Thymus (tissue), 11 donors: ENCODE measurements around the gene CARS2. TPM values are rescaled to one million over a fixed set of nuclear protein-coding genes. Genes with fewer than 3 reads are reported as not detected.
"Not testable (repeated sequence)": the region's sequence is repeated elsewhere in the genome, so short reads cannot be mapped to it uniquely, and the experiment has no call there.

Source experiments
- DNase-seq, 9 donors: peaks; one replicate each; pipeline ENCODE4 v3.0.0-alpha.2; 2013; ENCODE audit warnings: low spot score in 9 of 9, low read depth in 6 of 9, missing footprints in 1 of 9
- H3K27ac ChIP-seq, 2 donors: one replicate each; pipeline ENCODE4 v1.5.1; 2013; ENCODE audit warnings: control low read depth in 1 of 2, low read depth in 1 of 2, low read length in 1 of 2, mild to moderate bottlenecking in 1 of 2, moderate library complexity in 1 of 2
- H3K27me3 ChIP-seq, 2 donors: one replicate each; pipeline ENCODE4 v1.5.1; 2013; ENCODE audit warnings: low read length in 1 of 2; ENCODE audit not compliant: control insufficient read depth in 2 of 2, insufficient read depth in 1 of 2
- H3K36me3 ChIP-seq, 2 donors: one replicate each; pipeline ENCODE4 v1.5.1; 2013; ENCODE audit warnings: low read length in 1 of 2, mild to moderate bottlenecking in 1 of 2, moderate library complexity in 1 of 2; ENCODE audit not compliant: control insufficient read depth in 2 of 2, insufficient read depth in 2 of 2
- H3K4me1 ChIP-seq, 2 donors: one replicate each; pipeline ENCODE4 v1.5.1; 2013; ENCODE audit warnings: low read length in 2 of 2; ENCODE audit not compliant: control insufficient read depth in 2 of 2, insufficient read depth in 2 of 2
- H3K4me3 ChIP-seq, 2 donors: one replicate each; pipeline ENCODE4 v1.5.1; 2013; ENCODE audit warnings: low read length in 2 of 2, control low read depth in 1 of 2, mild to moderate bottlenecking in 1 of 2
- H3K9me3 ChIP-seq, 2 donors: one replicate each; pipeline ENCODE4 v1.5.1; 2013; ENCODE audit warnings: low read length in 1 of 2, mild to moderate bottlenecking in 1 of 2; ENCODE audit not compliant: control insufficient read depth in 2 of 2, insufficient read depth in 1 of 2
- WGBS: extraction: QIAGEN DNeasy Blood & Tissue Kit; methylation state at CpG from one replicate; pipeline ENCODE4 v1.1.7; 2013; 5-methylcytosine and 5-hydroxymethylcytosine counted together
- polyA plus RNA-seq: library from polyadenylated mRNA; stranded (reverse); fragments of 200-250 nt; gene quantifications from one replicate; pipeline ENCODE4 v1.2.3, GENCODE V29; 2013
- total RNA-seq: library from RNA; stranded (reverse); fragments of 120-200 nt; gene quantifications from one replicate; pipeline ENCODE4 v1.2.4, GENCODE V29; 2013
- donor health status: healthy.

The CARS2 gene
- total and polyA plus RNA-seq, 2 donors = 45.4 to 105 TPM

GRCh38 chr13:110713642-110713952 lies 7.7 kb upstream of the CARS2 start, which contains the start of gene ING1:
Gene ING1 (plus strand): TSS chr13:110713700. CDS start chr13:110714150, 450 bp downstream.
- peak within 1 kb of the TSS; percentile 95 for H3K4me3 ChIP-seq
- H3K27ac ChIP-seq = peak within 1 kb of the TSS; percentile 100
- H3K4me1 ChIP-seq = peaks cover 6 to 13% of the 10 kb centered on the region in 2 donors
- no peaks in the 10 kb centered on the region for H3K36me3 ChIP-seq
- peaks cover 0 to 1% of the 10 kb centered on the region in 2 donors for H3K9me3 ChIP-seq
- DNase-seq = peak in 1 of 9 donors; percentile 9
- H3K27me3 ChIP-seq = no peaks in the 10 kb centered on the region
- under 1% methylated on average over 45 of the region's 45 CpGs for WGBS

- H3K9me3 ChIP-seq = peaks cover 0 to 1% of the 10 kb centered on the region in 2 donors
- no peaks in the 10 kb centered on the region for H3K27me3 ChIP-seq
- WGBS = under 1% methylated on average over 68 of the region's 68 CpGs
- peak; percentile 96 to 99 (median 98) for DNase-seq
- H3K27ac ChIP-seq = peak overlapping the region; percentile 100
- H3K4me3 ChIP-seq = peak overlapping the region; percentile 95
- peaks cover 6 to 13% of the 10 kb centered on the region in 2 donors for H3K4me1 ChIP-seq
- H3K36me3 ChIP-seq = no peaks in the 10 kb centered on the region
Observed at GRCh38 chr13:110712849-110713641, 7.1 kb upstream of the CARS2 start.

- DNase-seq = peak in 8 of 9 donors; percentile 65 to 96 (median 88)
- WGBS = under 1% methylated on average over 58 of the region's 58 CpGs
- peak overlapping the region; percentile 95 to 100 for H3K27ac ChIP-seq
- H3K4me1 ChIP-seq = peaks cover 4 to 11% of the 10 kb centered on the region in 2 donors
- peak overlapping the region; percentile 95 for H3K4me3 ChIP-seq
- H3K27me3 ChIP-seq = no peaks in the 10 kb centered on the region
- peaks cover 0 to 1% of the 10 kb centered on the region in 2 donors for H3K9me3 ChIP-seq
- H3K36me3 ChIP-seq = no peaks in the 10 kb centered on the region
Observed at GRCh38 chr13:110712081-110712848, 6.3 kb upstream of the CARS2 start.

- Histone ChIP-seq H3K9me3 (no peaks in the 10 kb centered on the region), H3K27ac (peak overlapping the region in 1 of 2 donors; percentile 71), H3K27me3 (no peaks in the 10 kb centered on the region), H3K4me1 (peaks cover 7 to 26% of the 10 kb centered on the region in 2 donors), H3K4me3 (peak overlapping the region; percentile 73 to 92), H3K36me3 (peaks cover 7 to 12% of the 10 kb centered on the region in 2 donors)
- 81% methylated on average over 8 of the region's 8 CpGs for whole genome bisulfite sequencing
- no peak for DNase-seq
Observed at GRCh38 chr13:110706570-110707372, 855 bp upstream of the CARS2 start.

GRCh38 chr13:110705356-110705825 lies 525 bp downstream of the CARS2 start:
- peak in 3 of 9 donors; percentile 8 to 17 (median 12) for DNase-seq
- H3K4me1 ChIP-seq = peaks cover 4 to 18% of the 10 kb centered on the region in 2 donors
- H3K9me3 ChIP-seq = no peaks in the 10 kb centered on the region
- H3K4me3 ChIP-seq = peak overlapping the region; percentile 73 to 92
- 5% methylated on average over 12 of the region's 12 CpGs for WGBS
- H3K36me3 ChIP-seq = peaks cover 7 to 19% of the 10 kb centered on the region in 2 donors
- no peaks in the 10 kb centered on the region for H3K27me3 ChIP-seq
- H3K27ac ChIP-seq = peak overlapping the region; percentile 60 to 87

- Histone ChIP-seq H3K27ac (no peak overlapping the region), H3K27me3 (no peaks in the 10 kb centered on the region), H3K36me3 (peaks cover 28 to 35% of the 10 kb centered on the region in 2 donors), H3K4me3 (no peak overlapping the region), H3K4me1 (peaks cover 4 to 18% of the 10 kb centered on the region in 2 donors), H3K9me3 (no peaks in the 10 kb centered on the region)
- WGBS = 94% methylated on average over 15 of the region's 15 CpGs
- no peak for DNase-seq
Observed at GRCh38 chr13:110702591-110703526, 3.1 kb downstream of the CARS2 start.

- 82% methylated on average over 3 of the region's 3 CpGs for WGBS
- no peak for DNase-seq
- Histone ChIP-seq H3K4me3 (no peak overlapping the region), H3K9me3 (no peaks in the 10 kb centered on the region), H3K27ac (no peak overlapping the region), H3K27me3 (no peaks in the 10 kb centered on the region), H3K36me3 (peaks cover 35 to 43% of the 10 kb centered on the region in 2 donors), H3K4me1 (peaks cover 4 to 17% of the 10 kb centered on the region in 2 donors)
Observed at GRCh38 chr13:110702089-110702488, 3.8 kb downstream of the CARS2 start.

- DNase-seq, H3K27ac ChIP-seq, H3K4me3 ChIP-seq, H3K4me1 ChIP-seq, H3K9me3 ChIP-seq, H3K27me3 ChIP-seq: not testable (repeated sequence)
- H3K36me3 ChIP-seq = peaks cover 40 to 48% of the 10 kb centered on the region in 2 donors
- whole genome bisulfite sequencing = 100% methylated on average over 7 of the region's 7 CpGs
Observed at GRCh38 chr13:110701061-110701460, 4.9 kb downstream of the CARS2 start.
